Bronchial epithelial cell (primary cell): ENCODE data around the gene OLFM4. TPM values are rescaled to one million over a fixed set of nuclear protein-coding genes. Genes with fewer than 3 reads are reported as not detected.

ENCODE experiments used
- DNase-seq: peaks from one replicate; pipeline ENCODE4 v3.0.0-alpha.2; 2010; ENCODE audit warnings: low read depth
- FAIRE-seq: peaks from 2 replicates; lab custom pipeline; 2011; peaks lifted over from hg19 to GRCh38; lab: Jason Lieb, UNC
- H3K27me3 ChIP-seq: 2 replicates; pipeline ENCODE4 v1.5.1; 2011; ENCODE audit warnings: low read length; ENCODE audit not compliant: control insufficient read depth, insufficient read depth
- H3K36me3 ChIP-seq: 2 replicates; pipeline ENCODE4 v1.5.1; 2011; ENCODE audit warnings: low read length; ENCODE audit not compliant: control insufficient read depth, insufficient read depth
- H3K4me3 ChIP-seq: 2 replicates; pipeline ENCODE4 v1.5.1; 2011; ENCODE audit warnings: mild to moderate bottlenecking, low read depth, low read length, control low read depth
- CTCF ChIP-seq: IDR thresholded peaks from 2 replicates; pipeline ENCODE4 v1.5.1; 2011; ENCODE audit warnings: mild to moderate bottlenecking, moderate library complexity, low read length, control low read depth, inconsistent platforms; ENCODE audit not compliant: insufficient read depth, severe bottlenecking
- total RNA-seq: library from RNA; depleted of rRNA; stranded (reverse); fragments of >200 nt; gene quantifications from 2 replicates; pipeline ENCODE4 v1.2.1, GENCODE V29; 2014

Gene OLFM4
- total RNA-seq, 1 donor from 2014 or later: not detected

- Histone ChIP-seq H3K4me3 (no peak overlapping the region), H3K36me3 (no peaks in the 10 kb centered on the region), H3K27me3 (no peaks in the 10 kb centered on the region)
- DNase-seq (no peak), FAIRE-seq (no peak)
- no peak for TF ChIP-seq CTCF
Measured at GRCh38 chr13:53073711-53074110, 45.1 kb downstream of the OLFM4 start.

GRCh38 chr13:53074114-53074513 lies 45.5 kb downstream of the OLFM4 start:
- Histone ChIP-seq H3K27me3 (no peaks in the 10 kb centered on the region), H3K4me3 (no peak overlapping the region), H3K36me3 (no peaks in the 10 kb centered on the region)
- no peak for TF ChIP-seq CTCF
- DNase-seq (no peak), FAIRE-seq (no peak)

- DNase-seq (no peak), FAIRE-seq (no peak)
- Histone ChIP-seq H3K4me3 (no peak overlapping the region), H3K27me3 (no peaks in the 10 kb centered on the region), H3K36me3 (no peaks in the 10 kb centered on the region)
- TF ChIP-seq CTCF: no peak
Measured at GRCh38 chr13:53075356-53076041, 46.9 kb downstream of the OLFM4 start.

- TF ChIP-seq CTCF: no peak
- Histone ChIP-seq H3K36me3 (no peaks in the 10 kb centered on the region), H3K27me3 (no peaks in the 10 kb centered on the region), H3K4me3 (no peak overlapping the region)
- FAIRE-seq: no peak
- no peak for DNase-seq
Measured at GRCh38 chr13:53079691-53080090, 51.1 kb downstream of the OLFM4 start.

- no peaks in the 10 kb centered on the region for H3K36me3 ChIP-seq
- FAIRE-seq (no peak), DNase-seq (no peak)
- H3K4me3 ChIP-seq: no peak overlapping the region
- no peak for TF ChIP-seq CTCF
- no peaks in the 10 kb centered on the region for H3K27me3 ChIP-seq
Measured at GRCh38 chr13:53088871-53089270, 60.3 kb downstream of the OLFM4 start.

GRCh38 chr13:53089951-53090350 lies 61.3 kb downstream of the OLFM4 start:
- H3K27me3 ChIP-seq: no peaks in the 10 kb centered on the region
- TF ChIP-seq CTCF: no peak
- no peak overlapping the region for H3K4me3 ChIP-seq
- no peak for FAIRE-seq
- no peak for DNase-seq
- no peaks in the 10 kb centered on the region for H3K36me3 ChIP-seq
